Neural cell (in vitro differentiated cells): ENCODE data around the gene PELI2. TPM values are rescaled to one million over a fixed set of nuclear protein-coding genes. Genes with fewer than 3 reads are reported as not detected.

ENCODE experiments used
- H2AFZ ChIP-seq: fragments of 200-600, 300-800 bp; sonication (generic), shearing (Covaris generic); 2 replicates; pipeline ENCODE4 v1.6.0; 2014; ENCODE audit warnings: low read depth, mild to moderate bottlenecking, antibody characterized with exemption, low read length, moderate library complexity
- H3F3A ChIP-seq: fragments of 200-600 bp; shearing (Covaris generic); 2 replicates; pipeline ENCODE4 v1.6.1; 2016; ENCODE audit warnings: mild to moderate bottlenecking, moderate library complexity, mixed read lengths, antibody characterized with exemption, low read length; ENCODE audit not compliant: insufficient read depth, poor library complexity, severe bottlenecking
- H3K27ac ChIP-seq: fragments of 200-600, 300-800 bp; sonication (generic), shearing (Covaris generic); 2 replicates; pipeline ENCODE4 v1.5.1; 2014; ENCODE audit warnings: mild to moderate bottlenecking, low read length, moderate library complexity
- H3K27me3 ChIP-seq: fragments of 300-800, 200-600 bp; sonication (generic), shearing (Covaris generic); 2 replicates; pipeline ENCODE4 v1.6.0; 2014; ENCODE audit warnings: mild to moderate bottlenecking, low read depth, low read length, moderate library complexity; ENCODE audit not compliant: insufficient read depth
- H3K36me3 ChIP-seq: fragments of 300-800, 200-600 bp; sonication (generic), shearing (Covaris generic); 2 replicates; pipeline ENCODE4 v1.5.1; 2014; ENCODE audit warnings: mild to moderate bottlenecking, antibody characterized with exemption, low read length, moderate library complexity; ENCODE audit not compliant: insufficient read depth
- H3K4me2 ChIP-seq: fragments of 300-800, 200-600 bp; sonication (generic), shearing (Covaris generic); 2 replicates; pipeline ENCODE4 v1.6.0; 2014; ENCODE audit warnings: mild to moderate bottlenecking, low read length
- H3K4me3 ChIP-seq: fragments of 300-800, 200-600 bp; sonication (generic), shearing (Covaris generic); 2 replicates; pipeline ENCODE4 v1.5.1; 2014; ENCODE audit warnings: mild to moderate bottlenecking, low read length, moderate library complexity
- H3K79me2 ChIP-seq: fragments of 200-600 bp; shearing (Covaris generic); replicated peaks from 2 replicates; pipeline ENCODE4 v1.6.0; 2014; ENCODE audit warnings: mild to moderate bottlenecking, low read length, moderate library complexity; ENCODE audit not compliant: insufficient read depth
- H3K9ac ChIP-seq: fragments of 300-800, 200-600 bp; sonication (generic), shearing (Covaris generic); 2 replicates; pipeline ENCODE4 v1.6.1; 2016; ENCODE audit warnings: mild to moderate bottlenecking, low read length, mixed read lengths
- H3K9me2 ChIP-seq: fragments of 200-600 bp; shearing (Covaris generic); 2 replicates; pipeline ENCODE4 v1.6.1; 2016; ENCODE audit warnings: mild to moderate bottlenecking, low read length, mixed read lengths; ENCODE audit not compliant: insufficient read depth
- H3K9me3 ChIP-seq: fragments of 200-600, 300-800 bp; sonication (generic), shearing (Covaris generic); 2 replicates; pipeline ENCODE4 v1.6.1; 2016; ENCODE audit warnings: mild to moderate bottlenecking, mixed run types, low read length, moderate library complexity, mixed read lengths
- H4K20me1 ChIP-seq: fragments of 200-600 bp; shearing (Covaris generic); 2 replicates; pipeline ENCODE4 v1.6.1; 2016; ENCODE audit warnings: mild to moderate bottlenecking, mixed run types; ENCODE audit not compliant: insufficient read depth
- EP300 ChIP-seq: fragments of 450-650 bp; conservative IDR thresholded peaks from 2 replicates; pipeline ENCODE4 v1.6.1; 2014; ENCODE audit warnings: antibody characterized with exemption, mild to moderate bottlenecking, moderate library complexity; ENCODE audit not compliant: poor library complexity, severe bottlenecking
- EZH2 ChIP-seq: fragments of 200-600, 300-800 bp; shearing (Covaris generic), sonication (generic); IDR thresholded peaks from 2 replicates; pipeline ENCODE4 v1.6.1; 2014; ENCODE audit warnings: antibody characterized with exemption, low read length, borderline replicate concordance, mild to moderate bottlenecking; ENCODE audit not compliant: insufficient read depth, poor library complexity, severe bottlenecking
- MXI1 ChIP-seq: fragments of 450-650 bp; conservative IDR thresholded peaks from 2 replicates; pipeline ENCODE4 v1.6.1; 2014; ENCODE audit warnings: antibody characterized with exemption, mild to moderate bottlenecking; ENCODE audit not compliant: poor library complexity, severe bottlenecking
- POLR2AphosphoS5 ChIP-seq: IDR thresholded peaks from 2 replicates; pipeline ENCODE4 v1.6.1; 2012
- RAD21 ChIP-seq: fragments of 450-650 bp; conservative IDR thresholded peaks from 2 replicates; pipeline ENCODE4 v1.6.1; 2014; ENCODE audit warnings: antibody characterized with exemption, mild to moderate bottlenecking, moderate library complexity
- SMC3 ChIP-seq: fragments of 450-650 bp; conservative IDR thresholded peaks from 2 replicates; pipeline ENCODE4 v1.6.1; 2014; ENCODE audit warnings: antibody characterized with exemption, mild to moderate bottlenecking, moderate library complexity; ENCODE audit not compliant: poor library complexity
- TAF1 ChIP-seq: IDR thresholded peaks from 2 replicates; pipeline ENCODE4 v1.6.1; 2012; ENCODE audit warnings: low read depth
- polyA plus RNA-seq: library from polyadenylated mRNA; depleted of rRNA; stranded (reverse); fragments of >200 nt; gene quantifications from 2 replicates; pipeline ENCODE4 v1.2.3, GENCODE V29; 2014
- TF ChIP-seq, protein P1 (sequence below): IDR thresholded peaks from 2 replicates; pipeline ENCODE4 v1.6.1; 2012; ENCODE audit warnings: borderline replicate concordance
- TF ChIP-seq, protein P2 (sequence below): fragments of 450-650 bp; IDR thresholded peaks from 2 replicates; pipeline ENCODE4 v1.5.1; 2014; ENCODE audit warnings: antibody characterized with exemption, mild to moderate bottlenecking, moderate library complexity; ENCODE audit not compliant: poor library complexity, severe bottlenecking

The PELI2 gene
- polyA plus RNA-seq, 1 donor from 2014 or later: 5.3 TPM

DNA sequence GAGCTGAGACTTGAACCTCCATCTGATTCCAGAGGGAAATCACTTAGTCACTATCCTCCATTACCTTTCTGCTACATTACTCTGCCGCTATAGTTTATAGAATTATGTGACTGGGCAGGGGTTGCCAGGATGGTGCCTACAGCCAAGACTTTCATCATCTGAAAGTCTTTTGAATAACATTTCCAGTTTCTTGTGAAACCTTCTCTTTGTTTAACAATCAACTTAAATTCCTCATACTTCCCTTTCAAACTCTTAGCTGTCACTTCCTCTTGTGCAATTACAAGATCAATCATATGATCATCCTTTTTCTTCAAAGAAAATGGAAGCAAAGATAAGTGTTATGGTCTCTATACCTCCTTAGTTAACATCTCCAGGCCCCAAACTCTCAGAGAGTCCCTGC is 25.4 kb upstream of the PELI2 start:
- Histone ChIP-seq H3K9me2 (no peaks in the 10 kb centered on the region), H3K36me3 (no peaks in the 10 kb centered on the region), H3F3A (no peaks in the 10 kb centered on the region), H3K79me2 (no peaks in the 10 kb centered on the region), H4K20me1 (no peaks in the 10 kb centered on the region), H3K9ac (no peak overlapping the region), H3K27me3 (peaks cover 4% of the 10 kb centered on the region), H3K27ac (no peak overlapping the region), H3K9me3 (no peaks in the 10 kb centered on the region), H3K4me2 (no peak overlapping the region), H2AFZ (no peak overlapping the region), H3K4me3 (no peak overlapping the region)
- TF ChIP-seq RAD21: no peak
- no peak for TF ChIP-seq EZH2
- no peak for TF ChIP-seq TAF1
- TF ChIP-seq, protein P1, sequence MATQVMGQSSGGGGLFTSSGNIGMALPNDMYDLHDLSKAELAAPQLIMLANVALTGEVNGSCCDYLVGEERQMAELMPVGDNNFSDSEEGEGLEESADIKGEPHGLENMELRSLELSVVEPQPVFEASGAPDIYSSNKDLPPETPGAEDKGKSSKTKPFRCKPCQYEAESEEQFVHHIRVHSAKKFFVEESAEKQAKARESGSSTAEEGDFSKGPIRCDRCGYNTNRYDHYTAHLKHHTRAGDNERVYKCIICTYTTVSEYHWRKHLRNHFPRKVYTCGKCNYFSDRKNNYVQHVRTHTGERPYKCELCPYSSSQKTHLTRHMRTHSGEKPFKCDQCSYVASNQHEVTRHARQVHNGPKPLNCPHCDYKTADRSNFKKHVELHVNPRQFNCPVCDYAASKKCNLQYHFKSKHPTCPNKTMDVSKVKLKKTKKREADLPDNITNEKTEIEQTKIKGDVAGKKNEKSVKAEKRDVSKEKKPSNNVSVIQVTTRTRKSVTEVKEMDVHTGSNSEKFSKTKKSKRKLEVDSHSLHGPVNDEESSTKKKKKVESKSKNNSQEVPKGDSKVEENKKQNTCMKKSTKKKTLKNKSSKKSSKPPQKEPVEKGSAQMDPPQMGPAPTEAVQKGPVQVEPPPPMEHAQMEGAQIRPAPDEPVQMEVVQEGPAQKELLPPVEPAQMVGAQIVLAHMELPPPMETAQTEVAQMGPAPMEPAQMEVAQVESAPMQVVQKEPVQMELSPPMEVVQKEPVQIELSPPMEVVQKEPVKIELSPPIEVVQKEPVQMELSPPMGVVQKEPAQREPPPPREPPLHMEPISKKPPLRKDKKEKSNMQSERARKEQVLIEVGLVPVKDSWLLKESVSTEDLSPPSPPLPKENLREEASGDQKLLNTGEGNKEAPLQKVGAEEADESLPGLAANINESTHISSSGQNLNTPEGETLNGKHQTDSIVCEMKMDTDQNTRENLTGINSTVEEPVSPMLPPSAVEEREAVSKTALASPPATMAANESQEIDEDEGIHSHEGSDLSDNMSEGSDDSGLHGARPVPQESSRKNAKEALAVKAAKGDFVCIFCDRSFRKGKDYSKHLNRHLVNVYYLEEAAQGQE: no peak
- no peak for TF ChIP-seq MXI1
- TF ChIP-seq, protein P2, sequence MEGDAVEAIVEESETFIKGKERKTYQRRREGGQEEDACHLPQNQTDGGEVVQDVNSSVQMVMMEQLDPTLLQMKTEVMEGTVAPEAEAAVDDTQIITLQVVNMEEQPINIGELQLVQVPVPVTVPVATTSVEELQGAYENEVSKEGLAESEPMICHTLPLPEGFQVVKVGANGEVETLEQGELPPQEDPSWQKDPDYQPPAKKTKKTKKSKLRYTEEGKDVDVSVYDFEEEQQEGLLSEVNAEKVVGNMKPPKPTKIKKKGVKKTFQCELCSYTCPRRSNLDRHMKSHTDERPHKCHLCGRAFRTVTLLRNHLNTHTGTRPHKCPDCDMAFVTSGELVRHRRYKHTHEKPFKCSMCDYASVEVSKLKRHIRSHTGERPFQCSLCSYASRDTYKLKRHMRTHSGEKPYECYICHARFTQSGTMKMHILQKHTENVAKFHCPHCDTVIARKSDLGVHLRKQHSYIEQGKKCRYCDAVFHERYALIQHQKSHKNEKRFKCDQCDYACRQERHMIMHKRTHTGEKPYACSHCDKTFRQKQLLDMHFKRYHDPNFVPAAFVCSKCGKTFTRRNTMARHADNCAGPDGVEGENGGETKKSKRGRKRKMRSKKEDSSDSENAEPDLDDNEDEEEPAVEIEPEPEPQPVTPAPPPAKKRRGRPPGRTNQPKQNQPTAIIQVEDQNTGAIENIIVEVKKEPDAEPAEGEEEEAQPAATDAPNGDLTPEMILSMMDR: no peak
- TF ChIP-seq EP300: no peak
- TF ChIP-seq SMC3: no peak

DNA sequence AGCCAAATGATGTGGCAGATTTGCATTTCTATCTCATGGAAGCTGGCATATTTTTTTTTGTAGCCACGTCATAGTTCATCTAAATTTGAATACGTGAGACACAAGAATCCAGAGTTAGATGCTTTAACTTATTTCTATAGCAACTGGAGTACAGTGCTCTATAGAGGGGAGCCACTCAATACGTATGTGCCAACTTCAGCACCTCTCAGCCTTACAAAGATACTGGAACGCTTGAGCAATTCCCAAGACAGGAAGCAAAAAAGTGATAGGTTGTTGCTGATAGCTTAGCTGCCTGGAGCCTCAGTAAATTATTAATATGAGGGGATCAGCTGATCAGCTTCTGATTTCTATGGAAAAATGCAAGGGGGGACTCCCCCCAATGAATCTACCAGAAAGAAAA is 24.1 kb upstream of the PELI2 start:
- TF ChIP-seq, protein P1: no peak
- TF ChIP-seq RAD21 (no peak), SMC3 (no peak), EP300 (no peak), TAF1 (no peak), EZH2 (no peak), POLR2AphosphoS5 (no peak), MXI1 (no peak)
- TF ChIP-seq, protein P2: no peak
- H2AFZ ChIP-seq: no peak overlapping the region

More for the DNA sequence above, 24.1 kb upstream of the PELI2 start:
- H3K9me3 ChIP-seq: no peaks in the 10 kb centered on the region
- no peaks in the 10 kb centered on the region for H3K9me2 ChIP-seq
- H3K27me3 ChIP-seq: peaks cover 4% of the 10 kb centered on the region
- H3K9ac ChIP-seq: no peak overlapping the region
- no peaks in the 10 kb centered on the region for H3F3A ChIP-seq
- H3K4me2 ChIP-seq: no peak overlapping the region
- no peak overlapping the region for H3K4me3 ChIP-seq
- H3K79me2 ChIP-seq: no peaks in the 10 kb centered on the region
- no peaks in the 10 kb centered on the region for H4K20me1 ChIP-seq
- no peaks in the 10 kb centered on the region for H3K36me3 ChIP-seq
- no peak overlapping the region for H3K27ac ChIP-seq
